Measurements from ENCODE around the gene RAP2A. TPM values are rescaled to one million over a fixed set of nuclear protein-coding genes. Genes with fewer than 3 reads are reported as not detected.

The RAP2A gene
- total RNA-seq, 1 experiment from 2014 or later = 32.1 TPM

DNA sequence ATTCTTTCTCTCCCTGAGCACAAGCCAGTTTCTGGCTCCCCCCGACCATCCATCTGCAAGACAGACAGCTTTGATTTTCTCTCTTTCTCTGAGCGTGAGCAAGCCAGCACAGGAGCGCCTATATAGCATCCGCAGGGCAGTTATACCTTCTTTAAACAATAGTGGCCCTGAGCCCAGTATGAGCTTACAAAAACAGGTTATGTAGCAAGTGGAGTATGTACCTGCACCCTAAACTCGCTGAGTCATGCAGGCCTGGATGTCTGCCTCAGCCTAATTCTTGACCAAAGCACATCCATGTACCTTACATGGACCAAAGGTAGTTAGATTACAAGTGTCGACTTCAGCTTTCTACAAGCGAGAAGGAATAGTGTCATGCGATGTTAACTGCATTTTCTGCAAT lies 61.7 kb downstream of the RAP2A start:
- Histone ChIP-seq H3K4me1 (ENCODE audit: insufficient read depth, low read length) (no peaks in the 10 kb centered on the region), H3K27ac (ENCODE audit: insufficient read length, low read depth, low read length) (no peak overlapping the region), H2BK5ac (ENCODE audit: insufficient read length, low read length) (no peak overlapping the region), H3K79me2 (ENCODE audit: insufficient read depth, low read length) (no peaks in the 10 kb centered on the region), H2BK15ac (ENCODE audit: low read depth, low read length) (no peak overlapping the region), H3K14ac (ENCODE audit: insufficient read depth, low read length) (no peak overlapping the region), H3K9ac (ENCODE audit: extremely low read depth, insufficient read length, low read length) (no peak overlapping the region), H3K18ac (ENCODE audit: insufficient read length, low read depth, low read length) (no peak overlapping the region), H3K79me1 (ENCODE audit: insufficient read depth, low read depth, low read length, poor library complexity, severe bottlenecking) (no peaks in the 10 kb centered on the region), H3T11ph (ENCODE audit: low read length) (no peak overlapping the region), H3K4ac (ENCODE audit: low read depth, low read length) (no peak overlapping the region), H2BK120ac (ENCODE audit: low read depth, low read length, poor library complexity, severe bottlenecking) (no peak overlapping the region), H4K8ac (replicated peaks; ENCODE audit: insufficient read length, low read depth, low read length) (no peak overlapping the region), H2AFZ (ENCODE audit: low read length) (no peak overlapping the region), H2BK12ac (ENCODE audit: insufficient read length, low read depth, low read length) (no peak overlapping the region), H4K20me1 (ENCODE audit: control insufficient read depth, insufficient read depth, insufficient read length) (no peaks in the 10 kb centered on the region), H3K27me3 (ENCODE audit: insufficient read depth, low read length) (no peaks in the 10 kb centered on the region), H3K23me2 (ENCODE audit: insufficient read length, low read depth, low read length, poor library complexity, severe bottlenecking) (no peaks in the 10 kb centered on the region), H4K91ac (ENCODE audit: insufficient read length, low read depth, low read length) (no peak overlapping the region), H3K9me3 (ENCODE audit: control insufficient read depth, low read depth, low read length) (no peaks in the 10 kb centered on the region), H3K4me2 (ENCODE audit: insufficient read depth, insufficient read length, low read length) (no peak overlapping the region), H3K23ac (ENCODE audit: insufficient read length, low read depth, low read length) (no peak overlapping the region), H3K56ac (ENCODE audit: insufficient read length, low read depth, low read length) (no peak overlapping the region), H2BK20ac (ENCODE audit: low read depth, low read length, poor library complexity, severe bottlenecking) (no peak overlapping the region), H2AK5ac (ENCODE audit: insufficient read length, low read length) (no peak overlapping the region), H4K5ac (ENCODE audit: insufficient read length, low read depth, low read length) (no peak overlapping the region)
- Mint-ChIP-seq H3K27ac (peak overlapping the region in 1 of 3 experiments; percentile 11; a peak in 1 of 7 replicates), H3K4me1 (peaks cover 0 to 3% of the 10 kb centered on the region in 2 experiments; a peak in 2 of 4 replicates), H3K4me3 (no peak overlapping the region), H3K27me3 (ENCODE audit: low read depth) (0 out of 2 replicates have a peak, but pooled peaks cover 1% of the 10 kb centered on the region), H3K36me3 (ENCODE audit: insufficient read depth in 1 of 3, low read depth in 3 of 3) (peaks cover 0 to 8% (median 4%) of the 10 kb centered on the region in 3 experiments; a peak in 4 of 7 replicates), H3K9me3 (peaks cover 4 to 11% of the 10 kb centered on the region in 2 experiments)
- WGBS (ENCODE audit: extremely low coverage, insufficient read length, low lambda C conversion rate) = no CpG with 5 or more reads among the region's 8 CpGs
- TF ChIP-seq, protein P1, sequence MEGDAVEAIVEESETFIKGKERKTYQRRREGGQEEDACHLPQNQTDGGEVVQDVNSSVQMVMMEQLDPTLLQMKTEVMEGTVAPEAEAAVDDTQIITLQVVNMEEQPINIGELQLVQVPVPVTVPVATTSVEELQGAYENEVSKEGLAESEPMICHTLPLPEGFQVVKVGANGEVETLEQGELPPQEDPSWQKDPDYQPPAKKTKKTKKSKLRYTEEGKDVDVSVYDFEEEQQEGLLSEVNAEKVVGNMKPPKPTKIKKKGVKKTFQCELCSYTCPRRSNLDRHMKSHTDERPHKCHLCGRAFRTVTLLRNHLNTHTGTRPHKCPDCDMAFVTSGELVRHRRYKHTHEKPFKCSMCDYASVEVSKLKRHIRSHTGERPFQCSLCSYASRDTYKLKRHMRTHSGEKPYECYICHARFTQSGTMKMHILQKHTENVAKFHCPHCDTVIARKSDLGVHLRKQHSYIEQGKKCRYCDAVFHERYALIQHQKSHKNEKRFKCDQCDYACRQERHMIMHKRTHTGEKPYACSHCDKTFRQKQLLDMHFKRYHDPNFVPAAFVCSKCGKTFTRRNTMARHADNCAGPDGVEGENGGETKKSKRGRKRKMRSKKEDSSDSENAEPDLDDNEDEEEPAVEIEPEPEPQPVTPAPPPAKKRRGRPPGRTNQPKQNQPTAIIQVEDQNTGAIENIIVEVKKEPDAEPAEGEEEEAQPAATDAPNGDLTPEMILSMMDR (conservative IDR thresholded peaks at IDR 0.05) = no peak
- no peak for DNase-seq
